K562 (cell line): ENCODE measurements around the gene USP10. TPM values are rescaled to one million over a fixed set of nuclear protein-coding genes. Genes with fewer than 3 reads are reported as not detected.
A peak's percentile ranks its signal among the peaks of the same experiment; 100 is the strongest.

Source experiments
- ATF6 ChIP-seq: sonication (generic); formaldehyde crosslinking; IDR thresholded peaks from 2 replicates; pipeline ENCODE4 v1.4.0; 2020; ENCODE audit warnings: mild to moderate bottlenecking, missing genetic modification reagents
- NFYB ChIP-seq: IDR thresholded peaks from 2 replicates; pipeline ENCODE4 v1.6.1; 2011; ENCODE audit warnings: mild to moderate bottlenecking, moderate library complexity; ENCODE audit not compliant: insufficient read length; ENCODE audit errors: extremely low read depth
- NR4A1 ChIP-seq, 2 experiments: fragments of 250-450 bp in 1 of 2; fragments of 450-650 bp in 1 of 2; sonication (Bioruptor Pico) in 1 of 2; IDR thresholded peaks; 2 replicates each; pipeline versions ENCODE4 v1.4.0 to v1.6.1; 2016 to 2020; ENCODE audit warnings: mild to moderate bottlenecking in 2 of 2, missing compliant biosample characterization in 1 of 2, missing genetic modification characterization in 1 of 2, moderate library complexity in 1 of 2
- PRDM10 ChIP-seq: fragments of 450-650 bp; IDR thresholded peaks from 2 replicates; pipeline ENCODE4 v1.6.1; 2018; ENCODE audit not compliant: partially characterized antibody
- PTRF ChIP-seq: fragments of 450-650 bp; IDR thresholded peaks from 2 replicates; pipeline ENCODE4 v1.6.1; 2016; ENCODE audit warnings: mild to moderate bottlenecking, missing genetic modification characterization, missing compliant biosample characterization
- TCF3 ChIP-seq: sonication (generic); formaldehyde crosslinking; IDR thresholded peaks from 2 replicates; pipeline ENCODE4 v1.4.0; 2020; ENCODE audit warnings: mild to moderate bottlenecking, missing genetic modification reagents
- ZBTB2 ChIP-seq: fragments of 450-650 bp; IDR thresholded peaks from 2 replicates; pipeline ENCODE4 v1.6.1; 2016; ENCODE audit warnings: antibody characterized with exemption
- ZNF699 ChIP-seq: fragments of 250-450 bp; sonication (Bioruptor Pico); IDR thresholded peaks from 2 replicates; pipeline ENCODE4 v1.8.0; 2021; ENCODE audit warnings: mild to moderate bottlenecking, moderate library complexity; ENCODE audit not compliant: insufficient replicate concordance
- polyA plus RNA-seq, 8 experiments: library from polyadenylated mRNA; depleted of rRNA in 4 of 8; stranded (reverse) in 5 of 8; unstranded in 3 of 8; fragments of >200 nt; fragmentation: Nextera tagmentation in 2 of 8; fragmentation: Illumina TruSeq in 1 of 8; extraction: Ambion mirVana in 2 of 8; extraction: Trizol in 1 of 8; gene quantifications; 2 replicates each; pipeline versions ENCODE4 v1.2.1 to v1.2.3, GENCODE V29; 2011 to 2014; ENCODE audit warnings: inconsistent platforms in 1 of 8, missing spikeins in 1 of 8
- total RNA-seq, 7 experiments: library from RNA; depleted of rRNA in 6 of 7; stranded (reverse); fragments of >200 nt in 6 of 7; fragmentation: Illumina TruSeq in 2 of 7; extraction: Trizol in 2 of 7; gene quantifications; 2 replicates each; pipeline versions ENCODE4 v1.2.1 to v1.2.3, GENCODE V29; 2011 to 2021; ENCODE audit warnings: low replicate concordance in 1 of 7
- TF ChIP-seq, protein P1 (sequence below): fragments of 450-650 bp; IDR thresholded peaks from 2 replicates; pipeline ENCODE4 v1.6.1; 2016; ENCODE audit warnings: low read depth

USP10 gene
- total and polyA plus RNA-seq, 9 of the 15 experiments (the other 6 are each of a cell fraction or from before 2014, with no cell fraction given): 61.7 to 197 (median 116) TPM

- TF ChIP-seq, protein P1, sequence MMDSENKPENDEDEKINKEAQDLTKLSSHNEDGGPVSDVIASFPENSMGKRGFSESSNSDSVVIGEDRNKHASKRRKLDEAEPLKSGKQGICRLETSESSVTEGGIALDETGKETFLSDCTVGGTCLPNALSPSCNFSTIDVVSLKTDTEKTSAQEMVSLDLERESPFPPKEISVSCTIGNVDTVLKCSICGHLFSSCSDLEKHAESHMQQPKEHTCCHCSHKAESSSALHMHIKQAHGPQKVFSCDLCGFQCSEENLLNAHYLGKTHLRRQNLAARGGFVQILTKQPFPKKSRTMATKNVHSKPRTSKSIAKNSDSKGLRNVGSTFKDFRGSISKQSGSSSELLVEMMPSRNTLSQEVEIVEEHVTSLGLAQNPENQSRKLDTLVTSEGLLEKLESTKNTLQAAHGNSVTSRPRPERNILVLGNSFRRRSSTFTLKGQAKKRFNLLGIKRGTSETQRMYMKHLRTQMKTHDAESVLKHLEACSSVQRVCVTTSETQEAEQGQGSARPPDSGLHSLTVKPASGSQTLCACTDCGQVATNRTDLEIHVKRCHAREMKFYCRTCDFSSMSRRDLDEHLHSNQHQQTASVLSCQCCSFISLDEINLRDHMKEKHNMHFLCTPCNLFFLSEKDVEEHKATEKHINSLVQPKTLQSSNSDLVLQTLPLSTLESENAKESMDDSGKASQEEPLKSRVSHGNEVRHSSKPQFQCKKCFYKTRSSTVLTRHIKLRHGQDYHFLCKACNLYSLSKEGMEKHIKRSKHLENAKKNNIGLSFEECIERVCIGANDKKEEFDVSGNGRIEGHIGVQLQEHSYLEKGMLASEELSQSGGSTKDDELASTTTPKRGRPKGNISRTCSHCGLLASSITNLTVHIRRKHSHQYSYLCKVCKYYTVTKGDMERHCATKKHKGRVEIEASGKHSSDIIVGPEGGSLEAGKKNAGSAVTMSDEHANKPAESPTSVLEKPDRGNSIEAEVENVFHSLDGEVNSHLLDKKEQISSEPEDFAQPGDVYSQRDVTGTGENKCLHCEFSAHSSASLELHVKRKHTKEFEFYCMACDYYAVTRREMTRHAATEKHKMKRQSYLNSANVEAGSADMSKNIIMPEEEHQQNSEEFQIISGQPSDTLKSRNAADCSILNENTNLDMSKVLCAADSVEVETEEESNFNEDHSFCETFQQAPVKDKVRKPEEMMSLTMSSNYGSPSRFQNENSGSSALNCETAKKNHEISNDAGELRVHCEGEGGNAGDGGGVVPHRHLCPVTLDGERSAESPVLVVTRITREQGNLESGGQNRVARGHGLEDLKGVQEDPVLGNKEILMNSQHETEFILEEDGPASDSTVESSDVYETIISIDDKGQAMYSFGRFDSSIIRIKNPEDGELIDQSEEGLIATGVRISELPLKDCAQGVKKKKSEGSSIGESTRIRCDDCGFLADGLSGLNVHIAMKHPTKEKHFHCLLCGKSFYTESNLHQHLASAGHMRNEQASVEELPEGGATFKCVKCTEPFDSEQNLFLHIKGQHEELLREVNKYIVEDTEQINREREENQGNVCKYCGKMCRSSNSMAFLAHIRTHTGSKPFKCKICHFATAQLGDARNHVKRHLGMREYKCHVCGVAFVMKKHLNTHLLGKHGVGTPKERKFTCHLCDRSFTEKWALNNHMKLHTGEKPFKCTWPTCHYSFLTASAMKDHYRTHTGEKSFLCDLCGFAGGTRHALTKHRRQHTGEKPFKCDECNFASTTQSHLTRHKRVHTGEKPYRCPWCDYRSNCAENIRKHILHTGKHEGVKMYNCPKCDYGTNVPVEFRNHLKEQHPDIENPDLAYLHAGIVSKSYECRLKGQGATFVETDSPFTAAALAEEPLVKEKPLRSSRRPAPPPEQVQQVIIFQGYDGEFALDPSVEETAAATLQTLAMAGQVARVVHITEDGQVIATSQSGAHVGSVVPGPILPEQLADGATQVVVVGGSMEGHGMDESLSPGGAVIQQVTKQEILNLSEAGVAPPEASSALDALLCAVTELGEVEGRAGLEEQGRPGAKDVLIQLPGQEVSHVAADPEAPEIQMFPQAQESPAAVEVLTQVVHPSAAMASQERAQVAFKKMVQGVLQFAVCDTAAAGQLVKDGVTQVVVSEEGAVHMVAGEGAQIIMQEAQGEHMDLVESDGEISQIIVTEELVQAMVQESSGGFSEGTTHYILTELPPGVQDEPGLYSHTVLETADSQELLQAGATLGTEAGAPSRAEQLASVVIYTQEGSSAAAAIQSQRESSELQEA: no peak
- TF ChIP-seq ATF6 (no peak), NR4A1 (CRISPR knock-in tag; IDR thresholded peaks at IDR 0.05) (no peak), NR4A1 (tag; IDR thresholded peaks at IDR 0.05) (no peak), ZBTB2 (no peak), PTRF (tag) (no peak), PRDM10 (no peak), NFYB (no peak), ZNF699 (CRISPR knock-in tag) (no peak), TCF3 (CRISPR knock-in tag) (0 out of 2 replicates have a peak, but pooled peaks have one; percentile 7)
Measured at GRCh38 chr16:84724606-84725309, 25.0 kb downstream of the USP10 start (continued).
